ENCODE results near the gene SACM1L.

SACM1L gene

DNA sequence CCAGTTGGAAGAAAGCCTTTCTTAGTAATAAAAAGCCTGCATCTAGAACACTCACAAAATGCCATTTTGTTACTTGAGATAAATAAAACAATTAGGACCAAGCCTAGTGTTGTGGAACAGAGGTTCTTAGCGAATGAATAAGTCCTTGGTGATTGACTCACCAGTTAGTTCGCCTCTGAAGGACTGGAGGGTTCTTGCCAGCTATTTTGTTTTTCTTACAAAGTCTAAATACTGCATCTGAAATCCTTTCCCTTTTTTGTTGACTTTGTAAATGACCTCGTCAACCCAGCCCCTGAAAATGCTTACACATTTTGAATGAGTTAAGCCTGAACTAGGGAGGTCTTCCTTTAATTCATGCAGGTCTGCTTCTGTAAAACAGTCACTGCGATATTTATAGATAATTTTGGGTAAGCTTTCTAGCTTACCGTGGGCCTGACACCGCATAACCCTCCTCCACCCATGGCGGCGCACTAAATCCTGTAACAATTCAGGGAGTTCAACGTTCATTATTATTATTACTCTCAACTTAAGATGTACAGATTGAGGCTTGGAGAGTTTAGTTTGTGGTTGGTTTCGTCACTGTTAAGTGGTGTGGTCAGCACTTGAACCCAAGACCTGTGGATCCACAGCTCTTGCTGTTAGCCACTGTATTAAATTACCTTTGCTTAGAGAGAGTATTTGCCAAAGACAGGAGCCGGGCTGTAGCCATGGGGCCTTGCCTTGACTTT, 45.0 kb upstream of the SACM1L start:
- DNase-seq (ENCODE audit: low read depth): peak; percentile 91
- TF ChIP-seq, protein P1, sequence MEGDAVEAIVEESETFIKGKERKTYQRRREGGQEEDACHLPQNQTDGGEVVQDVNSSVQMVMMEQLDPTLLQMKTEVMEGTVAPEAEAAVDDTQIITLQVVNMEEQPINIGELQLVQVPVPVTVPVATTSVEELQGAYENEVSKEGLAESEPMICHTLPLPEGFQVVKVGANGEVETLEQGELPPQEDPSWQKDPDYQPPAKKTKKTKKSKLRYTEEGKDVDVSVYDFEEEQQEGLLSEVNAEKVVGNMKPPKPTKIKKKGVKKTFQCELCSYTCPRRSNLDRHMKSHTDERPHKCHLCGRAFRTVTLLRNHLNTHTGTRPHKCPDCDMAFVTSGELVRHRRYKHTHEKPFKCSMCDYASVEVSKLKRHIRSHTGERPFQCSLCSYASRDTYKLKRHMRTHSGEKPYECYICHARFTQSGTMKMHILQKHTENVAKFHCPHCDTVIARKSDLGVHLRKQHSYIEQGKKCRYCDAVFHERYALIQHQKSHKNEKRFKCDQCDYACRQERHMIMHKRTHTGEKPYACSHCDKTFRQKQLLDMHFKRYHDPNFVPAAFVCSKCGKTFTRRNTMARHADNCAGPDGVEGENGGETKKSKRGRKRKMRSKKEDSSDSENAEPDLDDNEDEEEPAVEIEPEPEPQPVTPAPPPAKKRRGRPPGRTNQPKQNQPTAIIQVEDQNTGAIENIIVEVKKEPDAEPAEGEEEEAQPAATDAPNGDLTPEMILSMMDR (conservative IDR thresholded peaks at IDR 0.05; ENCODE audit: control insufficient read depth, insufficient read depth, low read depth, low read length): no peak
- no peak overlapping the region for H3K4me3 ChIP-seq (ENCODE audit: control insufficient read depth, low read depth, low read length)

DNA sequence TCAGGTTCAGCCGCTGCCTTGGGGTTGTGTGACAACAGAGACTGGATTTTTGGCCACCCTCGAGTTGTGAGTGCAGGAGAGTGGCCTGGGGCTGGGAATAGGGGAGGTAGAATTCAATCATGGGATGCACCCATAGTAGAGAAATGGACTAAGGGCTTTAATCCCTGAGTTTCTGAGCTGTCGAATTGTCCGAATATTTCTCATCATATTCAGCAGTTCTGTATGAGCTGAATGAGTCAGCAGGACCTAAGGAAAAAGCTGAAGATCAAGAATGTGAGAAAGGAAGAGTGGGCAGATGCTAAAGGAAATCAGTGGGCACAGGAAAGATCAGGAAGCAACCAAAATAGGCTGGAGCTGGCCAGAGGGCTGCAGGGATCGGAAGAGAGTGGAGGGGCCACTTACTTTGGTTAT, 44.4 kb upstream of the SACM1L start:
- DNase-seq (ENCODE audit: low read depth): peak; percentile 93
- H3K4me3 ChIP-seq (ENCODE audit: control insufficient read depth, low read depth, low read length): no peak overlapping the region
- TF ChIP-seq, protein P1 (conservative IDR thresholded peaks at IDR 0.05; ENCODE audit: control insufficient read depth, insufficient read depth, low read depth, low read length): no peak

DNA sequence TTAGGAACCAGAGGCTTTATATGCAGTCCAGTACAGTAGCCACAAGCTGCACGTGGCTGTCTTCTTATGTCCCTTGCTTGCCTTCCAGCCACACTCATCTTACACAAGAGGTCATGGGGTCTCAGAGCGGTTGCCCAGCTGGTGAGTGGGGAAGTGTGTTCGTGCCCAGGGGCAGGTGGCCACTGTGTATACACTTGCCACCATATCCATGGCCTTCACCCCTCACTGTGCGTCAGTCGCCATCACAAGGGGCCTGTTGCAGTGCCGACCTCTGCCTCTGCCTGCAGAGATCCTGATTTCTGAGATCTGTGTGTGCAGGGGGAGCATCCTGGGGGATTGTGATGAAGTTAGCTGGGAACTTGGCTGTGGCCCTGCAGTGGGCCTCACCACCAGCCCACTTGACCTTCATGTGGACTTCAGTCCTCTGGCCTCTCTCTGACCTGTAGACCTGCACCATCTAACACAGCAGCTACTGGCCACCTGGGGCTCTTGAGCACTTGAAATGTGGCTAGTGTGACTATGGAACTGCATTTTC, 43.1 kb upstream of the SACM1L start:
- TF ChIP-seq, protein P1 (conservative IDR thresholded peaks at IDR 0.05; ENCODE audit: control insufficient read depth, insufficient read depth, low read depth, low read length): no peak
- DNase-seq (ENCODE audit: low read depth): no peak
- H3K4me3 ChIP-seq (ENCODE audit: control insufficient read depth, low read depth, low read length): no peak overlapping the region

DNA sequence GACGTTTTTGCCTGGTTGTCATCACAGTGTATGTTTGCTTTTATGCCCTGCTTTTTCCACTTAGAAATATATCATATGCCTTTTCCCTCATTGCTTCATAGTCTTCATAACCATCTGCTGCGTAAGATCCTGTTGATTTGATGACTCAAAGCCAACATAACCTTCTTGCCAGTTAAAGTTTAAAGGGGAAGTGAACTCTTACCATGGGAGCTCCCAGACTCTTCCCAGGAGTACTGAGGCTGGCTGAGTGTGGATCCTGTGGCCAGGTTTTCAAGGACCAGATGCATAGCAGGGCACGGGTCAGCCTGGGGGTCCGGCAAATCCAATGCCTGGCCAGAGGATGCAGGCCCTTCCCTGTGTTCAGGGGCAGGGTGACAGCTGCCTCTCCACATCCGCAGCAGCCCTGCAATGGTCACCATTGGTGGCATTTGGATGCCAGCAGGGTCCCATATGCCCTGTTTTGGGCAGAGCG, 42.0 kb upstream of the SACM1L start:
- TF ChIP-seq, protein P1 (conservative IDR thresholded peaks at IDR 0.05; ENCODE audit: control insufficient read depth, insufficient read depth, low read depth, low read length): no peak
- H3K4me3 ChIP-seq (ENCODE audit: control insufficient read depth, low read depth, low read length): no peak overlapping the region
- peak; percentile 95 for DNase-seq (ENCODE audit: low read depth)

DNA sequence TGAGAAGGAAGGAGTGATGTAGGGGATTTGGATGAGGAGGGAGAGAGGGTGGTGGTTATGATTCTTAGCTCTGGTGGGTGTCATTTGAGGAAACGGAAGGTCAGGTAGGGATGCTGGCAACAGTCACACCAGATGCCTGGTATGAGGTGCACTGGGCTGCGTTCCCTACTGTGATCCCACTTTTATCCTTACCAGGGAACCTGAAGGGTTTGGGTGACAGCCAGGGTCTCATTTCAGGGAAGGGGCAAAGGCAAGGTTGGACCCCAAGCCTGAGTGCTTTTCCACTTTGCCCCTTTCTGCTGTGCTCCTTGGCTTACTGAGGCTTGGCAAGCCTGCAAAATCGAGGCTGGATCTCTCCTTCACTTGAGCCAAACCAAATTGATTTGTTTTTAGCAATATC, 36.0 kb upstream of the SACM1L start:
- TF ChIP-seq, protein P1 (conservative IDR thresholded peaks at IDR 0.05; ENCODE audit: control insufficient read depth, insufficient read depth, low read depth, low read length): no peak
- no peak for DNase-seq (ENCODE audit: low read depth)
- H3K4me3 ChIP-seq (ENCODE audit: control insufficient read depth, low read depth, low read length): no peak overlapping the region

DNA sequence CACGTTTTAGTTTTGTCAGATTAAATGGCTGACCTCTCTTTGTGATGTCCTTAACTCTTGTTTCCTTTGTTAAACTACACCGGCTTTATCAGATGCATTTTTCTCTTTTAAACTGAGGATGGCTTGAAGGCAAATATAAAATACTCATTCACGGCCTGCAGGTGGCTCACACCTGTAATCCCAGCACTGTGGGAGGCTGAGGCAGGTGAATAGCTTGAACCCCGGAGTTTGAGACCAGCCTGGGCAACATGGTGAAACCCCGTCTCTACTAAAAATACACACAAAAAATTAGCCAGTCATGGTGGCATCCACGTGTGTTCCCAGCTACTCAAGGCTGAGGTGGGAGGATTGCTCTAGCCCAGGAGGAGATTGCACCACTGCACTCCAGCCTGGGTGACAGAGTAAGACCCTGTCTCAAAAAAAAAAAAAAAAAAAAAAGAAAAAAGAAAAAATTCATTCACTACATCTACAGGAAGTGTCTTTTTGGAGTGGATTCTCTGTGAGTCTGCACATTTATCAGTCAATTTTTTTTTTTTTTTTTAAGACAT, 34.7 kb upstream of the SACM1L start:
- no peak overlapping the region for H3K4me3 ChIP-seq (ENCODE audit: control insufficient read depth, low read depth, low read length)
- TF ChIP-seq, protein P1 (conservative IDR thresholded peaks at IDR 0.05; ENCODE audit: control insufficient read depth, insufficient read depth, low read depth, low read length): no peak
- no peak for DNase-seq (ENCODE audit: low read depth)

Measured in fibroblast of mammary gland (primary cell).